Measurements from ENCODE around the gene ABCG1.
A peak's percentile ranks its signal among the peaks of the same experiment; 100 is the strongest.

The ABCG1 gene

GRCh38 chr21:42307106-42307505 lies 88.2 kb downstream of the ABCG1 start:
- no peak for DNase-seq (ENCODE audit: low spot score)

- DNase-seq (ENCODE audit: low spot score): no peak
Observed at GRCh38 chr21:42308161-42308913, 89.4 kb downstream of the ABCG1 start.

GRCh38 chr21:42308914-42309752 lies 90.2 kb downstream of the ABCG1 start:
- DNase-seq (ENCODE audit: low spot score): no peak

GRCh38 chr21:42309753-42310213 lies 90.8 kb downstream of the ABCG1 start:
- peak; percentile 36 for DNase-seq (ENCODE audit: low spot score)

GRCh38 chr21:42310411-42311001 lies 91.6 kb downstream of the ABCG1 start:
- DNase-seq (ENCODE audit: low spot score): no peak

GRCh38 chr21:42311160-42311559 lies 92.2 kb downstream of the ABCG1 start:
- DNase-seq (ENCODE audit: low spot score): no peak

- DNase-seq (ENCODE audit: low spot score): no peak
Observed at GRCh38 chr21:42311816-42312625, 93.1 kb downstream of the ABCG1 start.

GRCh38 chr21:42312626-42313104 lies 93.7 kb downstream of the ABCG1 start:
- no peak for DNase-seq (ENCODE audit: low spot score)

GRCh38 chr21:42313501-42313969 lies 94.6 kb downstream of the ABCG1 start:
- no peak for DNase-seq (ENCODE audit: low spot score)

- DNase-seq (ENCODE audit: low spot score): no peak
Observed at GRCh38 chr21:42314616-42315295, 95.8 kb downstream of the ABCG1 start.

- DNase-seq (ENCODE audit: low spot score): no peak
Observed at GRCh38 chr21:42315296-42315891, 96.5 kb downstream of the ABCG1 start, which contains the start of gene TFF3. Gene TFF3, minus strand, starts transcription at chr21:42315409. Its CDS starts 35 bp downstream, at chr21:42315374.

GRCh38 chr21:42316891-42317290 lies 98.0 kb downstream of the ABCG1 start:
- no peak for DNase-seq (ENCODE audit: low spot score)

GRCh38 chr21:42317341-42317741 lies 98.4 kb downstream of the ABCG1 start:
- DNase-seq (ENCODE audit: low spot score): no peak

GRCh38 chr21:42317826-42318746 lies 99.1 kb downstream of the ABCG1 start:
- DNase-seq (ENCODE audit: low spot score): no peak

GRCh38 chr21:42319376-42319775 lies 100.4 kb downstream of the ABCG1 start:
- peak; percentile 26 for DNase-seq (ENCODE audit: low spot score)

- no peak for DNase-seq (ENCODE audit: low spot score)
Observed at GRCh38 chr21:42319851-42320572, 101.1 kb downstream of the ABCG1 start.

GRCh38 chr21:42320791-42321190 lies 101.9 kb downstream of the ABCG1 start:
- no peak for DNase-seq (ENCODE audit: low spot score)

GRCh38 chr21:42321231-42321630 lies 102.3 kb downstream of the ABCG1 start:
- no peak for DNase-seq (ENCODE audit: low spot score)

- DNase-seq (ENCODE audit: low spot score): no peak
Observed at GRCh38 chr21:42321845-42322244, 102.9 kb downstream of the ABCG1 start.
